Measurements from ENCODE around the gene MYCL. TPM values are rescaled to one million over a fixed set of nuclear protein-coding genes. Genes with fewer than 3 reads are reported as not detected.

MYCL gene
- total and polyA plus RNA-seq, 3 donors from 2014 or later: 3.1 to 4.6 (median 3.3) TPM

GRCh38 chr1:39896909-39897685 lies 4.6 kb downstream of the MYCL start:
- no peaks in the 10 kb centered on the region for H3K9me3 ChIP-seq
- H3K27me3 ChIP-seq: no peaks in the 10 kb centered on the region
- H3K36me3 ChIP-seq (ENCODE audit: low read depth, missing control alignments): no peaks in the 10 kb centered on the region
- 71 to 73% methylated on average over 11 of the region's 11 CpGs for WGBS, 2 donors
- H3K4me3 ChIP-seq: no peak overlapping the region
- H3K4me1 ChIP-seq: peaks cover 12% of the 10 kb centered on the region
- H3K27ac ChIP-seq: no peak overlapping the region
- intact Hi-C loops (cut with DNase I; ENCODE audit: low total_unique reads): no loop called here
- no peak for TF ChIP-seq POLR2A (IDR thresholded peaks at IDR 0.05)
- TF ChIP-seq, protein P1, sequence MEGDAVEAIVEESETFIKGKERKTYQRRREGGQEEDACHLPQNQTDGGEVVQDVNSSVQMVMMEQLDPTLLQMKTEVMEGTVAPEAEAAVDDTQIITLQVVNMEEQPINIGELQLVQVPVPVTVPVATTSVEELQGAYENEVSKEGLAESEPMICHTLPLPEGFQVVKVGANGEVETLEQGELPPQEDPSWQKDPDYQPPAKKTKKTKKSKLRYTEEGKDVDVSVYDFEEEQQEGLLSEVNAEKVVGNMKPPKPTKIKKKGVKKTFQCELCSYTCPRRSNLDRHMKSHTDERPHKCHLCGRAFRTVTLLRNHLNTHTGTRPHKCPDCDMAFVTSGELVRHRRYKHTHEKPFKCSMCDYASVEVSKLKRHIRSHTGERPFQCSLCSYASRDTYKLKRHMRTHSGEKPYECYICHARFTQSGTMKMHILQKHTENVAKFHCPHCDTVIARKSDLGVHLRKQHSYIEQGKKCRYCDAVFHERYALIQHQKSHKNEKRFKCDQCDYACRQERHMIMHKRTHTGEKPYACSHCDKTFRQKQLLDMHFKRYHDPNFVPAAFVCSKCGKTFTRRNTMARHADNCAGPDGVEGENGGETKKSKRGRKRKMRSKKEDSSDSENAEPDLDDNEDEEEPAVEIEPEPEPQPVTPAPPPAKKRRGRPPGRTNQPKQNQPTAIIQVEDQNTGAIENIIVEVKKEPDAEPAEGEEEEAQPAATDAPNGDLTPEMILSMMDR (IDR thresholded peaks at IDR 0.05): no peak
- no peak for DNase-seq

- Histone ChIP-seq H3K36me3 (ENCODE audit: low read depth, missing control alignments) (no peaks in the 10 kb centered on the region), H3K9me3 (no peaks in the 10 kb centered on the region), H3K4me1 (peaks cover 11% of the 10 kb centered on the region), H3K27ac (no peak overlapping the region), H3K27me3 (no peaks in the 10 kb centered on the region), H3K4me3 (no peak overlapping the region)
- WGBS, 2 donors: 85 to 91% methylated on average over 3 to 5 of the region's 5 CpGs
- no peak for TF ChIP-seq POLR2A (IDR thresholded peaks at IDR 0.05)
- TF ChIP-seq, protein P1 (IDR thresholded peaks at IDR 0.05): no peak
- intact Hi-C loops (cut with DNase I; ENCODE audit: low total_unique reads): no loop called here
- DNase-seq: no peak
Observed at GRCh38 chr1:39895731-39896480, 5.8 kb downstream of the MYCL start.

- Histone ChIP-seq H3K27ac (no peak overlapping the region), H3K9me3 (no peaks in the 10 kb centered on the region), H3K4me1 (peaks cover 7% of the 10 kb centered on the region), H3K36me3 (ENCODE audit: low read depth, missing control alignments) (no peaks in the 10 kb centered on the region), H3K27me3 (no peaks in the 10 kb centered on the region), H3K4me3 (no peak overlapping the region)
- TF ChIP-seq POLR2A (IDR thresholded peaks at IDR 0.05): no peak
- WGBS, 2 donors: 50 to 54% methylated on average over 3 of the region's 3 CpGs
- DNase-seq: no peak
- intact Hi-C loops (cut with DNase I; ENCODE audit: low total_unique reads): no loop called here
Observed at GRCh38 chr1:39894884-39895495, 6.7 kb downstream of the MYCL start.

DNA sequence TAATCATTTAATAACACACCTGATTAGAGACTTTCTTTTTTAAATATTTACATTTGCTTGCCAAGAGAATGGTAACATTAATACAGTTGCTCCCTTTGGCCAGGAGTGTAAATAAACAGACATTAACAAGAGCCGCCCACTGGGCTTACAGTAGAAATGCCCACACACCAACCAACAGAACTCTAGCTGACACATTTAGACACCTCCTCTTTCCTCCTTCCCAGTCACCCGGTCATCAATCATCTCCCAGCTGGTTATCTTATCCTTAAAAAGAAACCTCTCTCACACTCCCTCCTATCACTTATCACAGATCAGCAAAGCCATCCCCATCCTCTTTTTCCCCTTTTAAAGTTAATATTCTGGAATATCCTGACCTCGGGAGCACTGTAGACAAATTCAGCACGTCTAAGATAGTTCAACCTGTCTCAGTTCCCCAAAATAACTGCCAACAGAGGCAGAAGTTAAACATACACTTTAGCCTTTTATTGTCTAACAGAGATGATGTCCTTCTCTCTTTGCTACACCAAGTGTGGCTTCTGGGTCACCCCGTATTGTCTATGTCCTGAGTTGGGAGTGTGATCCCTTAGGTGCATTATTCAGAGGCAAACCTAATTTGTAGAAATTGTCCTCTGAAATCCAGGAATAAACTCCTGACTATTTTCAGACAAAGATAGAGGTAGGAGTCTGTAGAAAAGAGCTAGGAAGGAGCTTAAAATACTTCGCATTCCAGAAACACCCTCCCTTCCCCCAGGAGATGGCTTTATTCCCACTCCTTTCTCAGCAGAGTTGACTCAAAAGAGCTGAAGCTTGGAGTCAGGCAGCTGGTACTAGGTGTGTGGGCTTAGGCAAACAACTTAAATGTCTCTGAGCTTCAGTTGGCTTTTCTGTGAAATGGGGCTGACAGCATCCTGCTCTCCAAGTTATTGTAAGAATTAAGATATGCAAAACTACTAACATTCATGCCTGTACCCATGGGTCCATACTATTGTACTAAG lies 8.8 kb downstream of the MYCL start:
- peaks cover 7% of the 10 kb centered on the region for H3K4me1 ChIP-seq
- no peaks in the 10 kb centered on the region for H3K9me3 ChIP-seq
- 42 to 50% methylated on average over 6 of the region's 6 CpGs for WGBS, 2 donors
- TF ChIP-seq POLR2A (IDR thresholded peaks at IDR 0.05): no peak
- TF ChIP-seq, protein P1 (IDR thresholded peaks at IDR 0.05): no peak
- no peak overlapping the region for H3K4me3 ChIP-seq
- intact Hi-C loops (cut with DNase I; ENCODE audit: low total_unique reads): no loop called here
- H3K27me3 ChIP-seq: no peaks in the 10 kb centered on the region
- no peak for DNase-seq
- no peaks in the 10 kb centered on the region for H3K36me3 ChIP-seq (ENCODE audit: low read depth, missing control alignments)
- H3K27ac ChIP-seq: no peak overlapping the region
